Esophagus squamous epithelium (tissue), 4 donors: ENCODE data around the gene DAZAP1.

Experiments used
- CTCF ChIP-seq, 6 experiments: fragments of 450-650 bp in 4 of 6; fragments of 200-600 bp in 2 of 6; sonication (generic) in 2 of 6; IDR thresholded peaks; one replicate each; pipeline ENCODE4 v1.5.1; 2016 to 2019; ENCODE audit warnings: antibody characterized with exemption in 6 of 6, mild to moderate bottlenecking in 4 of 6, moderate library complexity in 4 of 6
- POLR2A ChIP-seq, 4 donors: fragments of 450-650 bp; IDR thresholded peaks; one replicate each; pipeline ENCODE4 v1.6.1; 2017; ENCODE audit warnings: antibody characterized with exemption in 4 of 4, mild to moderate bottlenecking in 4 of 4, moderate library complexity in 3 of 4

GRCh38 chr19:1446713-1447481, 39.5 kb downstream of the DAZAP1 start:
- TF ChIP-seq POLR2A (IDR thresholded peaks at IDR 0.05) (no peak), CTCF (IDR thresholded peaks at IDR 0.05) (no peak)
